Calu3 (cell line): ENCODE data around the gene SULF2. TPM values are rescaled to one million over a fixed set of nuclear protein-coding genes. Genes with fewer than 3 reads are reported as not detected.

Experiments used
- BruUV-seq: library from RNA; stranded (reverse); fragments of 400-500 nt; replicated peaks from 2 replicates; lab custom pipeline; 2021; lab: Mats Ljungman, UMichigan
- CTCF ChIA-PET: fragments of 300-600 bp; sonication (Branson Sonifier 250); formaldehyde crosslinking; loops from one replicate; lab custom pipeline; 2022; ENCODE audit warnings: antibody characterized with exemption; lab: Charles Lee
- DNase-seq: peaks from one replicate; pipeline ENCODE4 v3.0.0; 2022
- H3K27ac Mint-ChIP-seq: one replicate; pipeline ENCODE4 v1.8.0; 2022; ENCODE audit warnings: mixed read lengths; ENCODE audit not compliant: unreplicated experiment
- H3K27me3 Mint-ChIP-seq: one replicate; pipeline ENCODE4 v1.8.0; 2022; ENCODE audit warnings: mixed read lengths; ENCODE audit not compliant: unreplicated experiment
- H3K36me3 Mint-ChIP-seq: one replicate; pipeline ENCODE4 v1.8.0; 2022; ENCODE audit warnings: mild to moderate bottlenecking, moderate library complexity, mixed read lengths; ENCODE audit not compliant: insufficient read depth, unreplicated experiment
- H3K4me1 Mint-ChIP-seq: one replicate; pipeline ENCODE4 v1.8.0; 2022; ENCODE audit warnings: mild to moderate bottlenecking, low read depth, mixed read lengths; ENCODE audit not compliant: unreplicated experiment
- H3K4me3 Mint-ChIP-seq: one replicate; pipeline ENCODE4 v1.8.0; 2022; ENCODE audit warnings: mild to moderate bottlenecking, low read depth, moderate library complexity, mixed read lengths; ENCODE audit not compliant: unreplicated experiment
- H3K9me3 Mint-ChIP-seq: one replicate; pipeline ENCODE4 v1.8.0; 2022; ENCODE audit warnings: low read depth, mixed read lengths; ENCODE audit not compliant: unreplicated experiment
- intact Hi-C: fragments of 100-400 bp; cut with micrococcal nuclease; formaldehyde crosslinking; loops from one replicate; pipeline ENCODE4 v1.10.0; 2022; ENCODE audit not compliant: unreplicated experiment
- total RNA-seq: library from RNA; stranded (reverse); gene quantifications from 2 replicates; pipeline ENCODE4 v1.2.3, GENCODE V29; 2022
- TF ChIP-seq, protein P1 (sequence below): fragments of 200-600 bp; IDR thresholded peaks from one replicate; pipeline ENCODE4 v1.8.0; 2022; ENCODE audit warnings: antibody characterized with exemption; ENCODE audit not compliant: unreplicated experiment

SULF2 gene
- total RNA-seq, 1 experiment from 2014 or later: 112 TPM

DNA sequence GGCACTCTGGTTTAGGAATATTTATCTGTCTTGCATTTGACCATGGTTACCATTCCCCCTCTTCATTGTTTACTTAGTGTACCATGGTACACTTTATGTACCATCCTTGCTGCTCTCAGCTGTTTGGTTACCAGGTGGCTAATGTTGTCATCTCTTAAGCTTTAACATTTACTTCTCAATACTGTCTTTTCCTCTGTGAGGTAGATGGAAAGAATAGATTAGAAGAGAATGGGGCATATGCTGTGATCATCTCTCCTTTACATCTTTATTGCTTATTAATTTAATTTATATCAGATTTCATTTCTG lies 174.4 kb downstream of the SULF2 start:
- DNase-seq: no peak
- BruUV-seq: no TSS peak
- no peaks in the 10 kb centered on the region for H3K36me3 Mint-ChIP-seq
- H3K4me3 Mint-ChIP-seq: no peak overlapping the region
- no peaks in the 10 kb centered on the region for H3K9me3 Mint-ChIP-seq
- TF ChIP-seq, protein P1, sequence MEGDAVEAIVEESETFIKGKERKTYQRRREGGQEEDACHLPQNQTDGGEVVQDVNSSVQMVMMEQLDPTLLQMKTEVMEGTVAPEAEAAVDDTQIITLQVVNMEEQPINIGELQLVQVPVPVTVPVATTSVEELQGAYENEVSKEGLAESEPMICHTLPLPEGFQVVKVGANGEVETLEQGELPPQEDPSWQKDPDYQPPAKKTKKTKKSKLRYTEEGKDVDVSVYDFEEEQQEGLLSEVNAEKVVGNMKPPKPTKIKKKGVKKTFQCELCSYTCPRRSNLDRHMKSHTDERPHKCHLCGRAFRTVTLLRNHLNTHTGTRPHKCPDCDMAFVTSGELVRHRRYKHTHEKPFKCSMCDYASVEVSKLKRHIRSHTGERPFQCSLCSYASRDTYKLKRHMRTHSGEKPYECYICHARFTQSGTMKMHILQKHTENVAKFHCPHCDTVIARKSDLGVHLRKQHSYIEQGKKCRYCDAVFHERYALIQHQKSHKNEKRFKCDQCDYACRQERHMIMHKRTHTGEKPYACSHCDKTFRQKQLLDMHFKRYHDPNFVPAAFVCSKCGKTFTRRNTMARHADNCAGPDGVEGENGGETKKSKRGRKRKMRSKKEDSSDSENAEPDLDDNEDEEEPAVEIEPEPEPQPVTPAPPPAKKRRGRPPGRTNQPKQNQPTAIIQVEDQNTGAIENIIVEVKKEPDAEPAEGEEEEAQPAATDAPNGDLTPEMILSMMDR: no peak
- H3K4me1 Mint-ChIP-seq: peaks cover 34% of the 10 kb centered on the region
- no peaks in the 10 kb centered on the region for H3K27me3 Mint-ChIP-seq
- CTCF ChIA-PET: interaction anchor here (0.6 to 1.9 kb wide), 9 partner anchors 9 to 149 kb away, joined by 3 to 10 read pairs (median 4); no protein-coding TSS in a partner anchor
- intact Hi-C loops: no loop called here
- H3K27ac Mint-ChIP-seq: peak overlapping the region; percentile 72

GRCh38 chr20:47610247-47610944 lies 174.9 kb downstream of the SULF2 start:
- TF ChIP-seq, protein P1: no peak
- no TSS peak for BruUV-seq
- Mint-ChIP-seq H3K27me3 (no peaks in the 10 kb centered on the region), H3K9me3 (no peaks in the 10 kb centered on the region), H3K36me3 (no peaks in the 10 kb centered on the region), H3K27ac (peak overlapping the region; percentile 72), H3K4me3 (no peak overlapping the region), H3K4me1 (peaks cover 39% of the 10 kb centered on the region)
- CTCF ChIA-PET: interaction anchor here (0.6 to 1.9 kb wide), 12 partner anchors 8 to 892 kb away, joined by 3 to 10 read pairs (median 4); partner anchors contain the start of gene NCOA3
- DNase-seq: peak; percentile 67
- intact Hi-C loops: no loop called here

- no peak overlapping the region for H3K4me3 Mint-ChIP-seq
- BruUV-seq: no TSS peak
- H3K36me3 Mint-ChIP-seq: peaks cover 1% of the 10 kb centered on the region
- H3K4me1 Mint-ChIP-seq: peaks cover 52% of the 10 kb centered on the region
- no peaks in the 10 kb centered on the region for H3K27me3 Mint-ChIP-seq
- TF ChIP-seq, protein P1: no peak
- DNase-seq: no peak
- no peaks in the 10 kb centered on the region for H3K9me3 Mint-ChIP-seq
- CTCF ChIA-PET: interaction anchor here (0.7 to 1.9 kb wide), 6 partner anchors 12 to 265 kb away, joined by 4 to 10 read pairs (median 5); partner anchors contain the start of gene NCOA3
- intact Hi-C loops: no loop called here
- no peak overlapping the region for H3K27ac Mint-ChIP-seq
Observed at GRCh38 chr20:47609001-47609400, 176.3 kb downstream of the SULF2 start.
